Measurements from ENCODE around the gene CACNB4.

CACNB4 gene

GRCh38 chr2:152089238-152089637 lies 9.6 kb downstream of the CACNB4 start:
- DNase-seq (ENCODE audit: low read depth in 3 of 3, low spot score in 1 of 3), result no peak

- no peak for DNase-seq (ENCODE audit: low read depth in 3 of 3, low spot score in 1 of 3)
Observed at GRCh38 chr2:152088006-152088405, 10.8 kb downstream of the CACNB4 start.

GRCh38 chr2:152086231-152086630 lies 12.6 kb downstream of the CACNB4 start:
- no peak for DNase-seq (ENCODE audit: low read depth in 3 of 3, low spot score in 1 of 3)

DNA sequence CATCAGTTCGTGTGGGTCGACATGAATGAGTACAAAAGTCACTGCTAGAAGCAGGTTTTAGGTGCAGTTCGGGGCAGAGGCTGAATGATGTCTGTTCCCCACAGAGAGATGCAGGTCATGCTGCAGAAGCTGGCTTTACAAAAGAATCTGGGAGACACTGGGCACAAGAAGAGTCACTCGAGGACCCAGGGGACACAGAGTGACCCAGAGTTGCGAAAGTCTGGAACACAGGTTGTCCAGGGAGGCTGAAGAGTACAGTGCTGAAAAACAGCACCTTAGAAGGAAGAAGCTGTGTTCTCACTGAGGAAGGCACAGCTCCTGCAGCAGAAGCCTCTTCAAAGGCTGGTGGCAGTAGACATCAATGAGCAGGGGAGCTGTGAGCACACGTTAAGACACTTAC lies 14.8 kb downstream of the CACNB4 start:
- DNase-seq (ENCODE audit: low read depth in 3 of 3, low spot score in 1 of 3), result no peak

DNA sequence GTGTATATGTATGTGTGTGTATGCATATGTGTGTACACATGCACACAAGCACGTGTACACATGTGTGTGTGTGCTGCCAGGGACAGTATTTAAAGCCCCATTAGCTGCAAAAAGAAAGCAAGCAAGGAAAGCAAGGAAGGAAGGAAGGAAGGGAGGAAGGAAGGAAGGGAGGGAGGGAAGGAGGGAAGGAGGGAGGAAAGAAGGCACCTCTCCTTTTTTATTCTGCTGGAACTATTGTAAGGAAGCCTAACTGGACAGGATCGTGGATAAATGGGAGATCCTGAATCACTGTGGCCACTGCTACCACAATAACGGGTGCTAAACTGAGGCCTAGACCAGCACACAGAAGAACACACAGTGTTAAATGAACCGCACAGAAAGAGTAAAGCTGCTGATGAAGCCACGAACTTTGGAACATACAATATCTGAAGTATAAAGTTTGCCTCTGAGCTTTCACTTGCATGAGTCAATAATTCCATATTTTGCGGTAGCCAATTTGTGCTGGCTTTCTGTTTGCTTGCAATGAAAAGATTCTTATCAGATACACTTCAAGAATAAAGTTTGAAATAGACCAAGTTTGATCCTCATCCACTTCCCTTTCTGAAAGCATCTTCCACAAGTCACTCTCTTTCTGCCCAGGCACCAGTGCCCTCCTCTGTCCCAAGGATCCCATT lies 15.5 kb downstream of the CACNB4 start:
- no peak for DNase-seq (ENCODE audit: low read depth in 3 of 3, low spot score in 1 of 3)

DNA sequence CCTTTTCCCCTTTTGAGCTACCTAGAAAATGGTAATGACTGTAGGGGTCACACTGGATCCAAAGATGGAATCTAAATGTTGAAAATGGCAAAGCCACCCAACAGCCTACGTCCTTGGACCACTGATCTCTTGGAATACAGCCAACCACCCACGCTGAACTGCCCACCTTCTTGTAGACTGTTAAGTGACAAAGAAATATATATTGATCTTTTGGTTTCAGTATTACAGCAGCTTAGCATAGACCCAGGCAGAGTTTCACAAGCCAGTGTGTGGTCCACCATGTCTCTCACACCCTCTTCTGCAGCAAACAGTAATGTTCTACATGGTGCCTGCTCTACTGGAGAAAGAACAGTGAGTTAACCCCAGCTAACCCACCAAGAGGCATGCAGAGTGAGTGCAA lies 20.2 kb downstream of the CACNB4 start:
- DNase-seq (ENCODE audit: low read depth in 3 of 3, low spot score in 1 of 3), result no peak

GRCh38 chr2:152078023-152078422 lies 20.8 kb downstream of the CACNB4 start:
- no peak for DNase-seq (ENCODE audit: low read depth in 3 of 3, low spot score in 1 of 3)

- no peak for DNase-seq (ENCODE audit: low read depth in 3 of 3, low spot score in 1 of 3)
Observed at GRCh38 chr2:152075461-152076050, 23.3 kb downstream of the CACNB4 start.

- DNase-seq (ENCODE audit: low read depth in 3 of 3, low spot score in 1 of 3), result no peak
Observed at GRCh38 chr2:152072011-152072410, 26.8 kb downstream of the CACNB4 start.

DNA sequence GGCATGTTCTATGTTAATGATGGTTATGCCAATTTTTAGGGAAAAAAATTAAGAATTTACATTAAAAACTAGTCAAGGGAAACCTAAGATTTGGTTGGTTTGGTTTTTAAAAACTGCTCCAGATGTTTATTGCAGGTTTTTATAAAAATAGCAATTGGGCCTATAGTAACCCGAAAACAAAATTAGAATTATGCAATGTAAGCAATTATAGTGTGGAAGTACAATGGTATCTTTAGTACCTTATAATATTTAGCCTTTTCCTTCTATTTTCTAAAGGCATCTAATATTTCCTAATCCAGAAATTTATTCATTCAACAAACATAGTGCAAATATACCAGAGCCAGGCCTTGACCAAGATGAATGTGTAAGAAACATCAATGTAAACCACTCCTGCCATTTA lies 27.3 kb downstream of the CACNB4 start:
- no peak for DNase-seq (ENCODE audit: low read depth in 3 of 3, low spot score in 1 of 3)

DNA sequence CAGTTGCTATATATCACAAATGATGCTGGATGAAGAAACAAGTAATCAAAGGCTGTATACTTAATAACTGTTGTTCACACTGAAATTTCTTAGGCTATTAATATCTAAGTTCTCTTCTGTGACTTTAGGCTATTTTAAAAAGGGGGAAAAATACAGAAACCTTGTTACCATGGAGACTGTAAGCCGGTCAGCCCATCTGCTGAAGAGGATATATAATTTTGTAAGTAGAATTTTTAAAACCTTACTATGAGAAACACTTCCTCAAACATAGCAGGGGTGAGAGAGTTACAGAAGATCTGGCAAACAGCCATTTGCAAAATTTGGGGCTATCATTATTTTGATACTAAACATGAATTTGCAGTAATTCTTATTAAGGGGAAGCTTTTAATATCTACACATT lies 27.8 kb downstream of the CACNB4 start:
- DNase-seq (ENCODE audit: low read depth in 3 of 3, low spot score in 1 of 3), result no peak

- DNase-seq (ENCODE audit: low read depth in 3 of 3, low spot score in 1 of 3), result no peak
Observed at GRCh38 chr2:152068226-152068625, 30.6 kb downstream of the CACNB4 start.

GRCh38 chr2:152067823-152068222 lies 31.0 kb downstream of the CACNB4 start:
- DNase-seq (ENCODE audit: low read depth in 3 of 3, low spot score in 1 of 3), result no peak

DNA sequence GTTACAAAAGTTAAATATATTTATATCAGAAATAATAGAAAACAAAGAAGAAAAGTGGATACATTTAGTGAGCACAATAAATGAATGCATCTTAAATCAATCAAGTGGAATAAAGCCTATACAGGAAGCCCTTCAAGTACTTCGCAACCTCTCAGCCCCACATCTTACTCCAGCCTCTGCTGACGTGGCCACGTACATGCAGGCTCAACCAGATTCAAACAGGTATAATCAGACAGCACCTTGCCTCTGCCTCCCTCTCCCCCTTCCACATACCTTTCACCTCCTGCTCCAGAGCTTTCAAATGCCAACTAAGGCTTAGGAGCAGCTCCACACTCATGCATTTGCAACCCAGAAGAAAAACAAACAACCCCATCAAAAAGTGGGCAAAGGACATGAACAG lies 32.9 kb downstream of the CACNB4 start:
- DNase-seq (ENCODE audit: low read depth in 3 of 3, low spot score in 1 of 3), result no peak

DNA sequence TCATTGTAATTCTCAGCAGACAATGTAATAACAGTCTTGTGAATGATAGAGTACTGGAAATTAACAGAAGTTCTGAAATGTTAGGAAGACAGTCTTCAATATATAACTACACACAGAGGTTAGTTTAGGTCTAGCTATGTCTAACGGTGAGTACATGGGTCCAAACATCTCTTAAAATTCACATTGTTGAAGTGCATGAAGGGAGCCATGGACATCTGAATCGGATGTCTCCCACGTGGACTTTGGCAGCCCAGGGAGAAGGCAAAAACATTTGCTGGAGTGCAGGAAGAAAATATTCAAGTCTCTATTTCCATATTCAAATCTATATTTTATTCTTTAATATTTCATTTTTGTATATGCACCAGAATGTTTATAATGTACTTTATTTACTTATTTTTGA lies 34.8 kb downstream of the CACNB4 start:
- no peak for DNase-seq (ENCODE audit: low read depth in 3 of 3, low spot score in 1 of 3)

- no peak for DNase-seq (ENCODE audit: low read depth in 3 of 3, low spot score in 1 of 3)
Observed at GRCh38 chr2:152063325-152063924, 35.4 kb downstream of the CACNB4 start.

DNA sequence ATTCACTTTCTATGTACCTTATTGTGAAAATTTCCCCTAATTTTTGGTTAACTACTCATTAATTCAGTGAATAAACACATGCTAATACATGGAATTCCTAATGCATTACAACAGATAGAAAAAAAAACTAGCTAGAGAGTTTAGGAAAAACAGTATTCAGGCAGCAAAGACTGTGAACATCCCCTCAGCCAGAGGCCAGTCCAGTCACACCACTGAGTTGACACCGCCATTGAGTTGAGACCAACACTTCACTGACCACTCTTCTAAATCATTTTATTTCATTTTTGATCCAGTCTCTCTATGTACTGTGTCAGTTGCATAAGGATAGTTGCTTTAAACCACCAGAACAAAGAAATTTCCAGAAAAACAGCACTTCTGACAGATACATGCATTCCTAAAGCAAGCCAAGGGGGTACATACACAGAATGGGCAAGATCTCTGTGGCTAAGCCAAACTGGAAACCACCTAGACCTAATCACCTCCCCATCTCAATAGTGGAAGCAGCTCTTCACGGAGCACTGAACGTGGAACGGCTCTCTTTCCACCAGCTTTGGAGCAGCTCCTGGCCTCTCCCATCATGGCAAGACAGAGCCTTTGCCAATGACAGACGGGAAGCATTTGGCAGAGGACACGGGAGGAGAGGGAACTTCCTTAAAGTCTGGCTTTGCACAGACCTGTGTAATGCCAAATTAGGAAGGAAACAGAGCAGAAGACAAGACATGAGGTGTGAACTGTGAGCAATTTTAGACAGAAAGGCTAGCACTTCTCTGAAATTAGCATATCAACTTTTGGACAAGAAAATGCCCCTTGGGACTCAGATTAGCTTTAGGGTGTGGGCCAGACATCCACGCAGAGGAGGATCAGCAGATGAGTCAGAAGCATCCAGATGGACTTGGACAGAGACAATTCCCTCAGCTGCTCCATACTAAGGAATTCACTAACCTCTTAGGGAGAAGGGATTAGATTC lies 36.4 kb downstream of the CACNB4 start:
- DNase-seq (ENCODE audit: low read depth in 3 of 3, low spot score in 1 of 3), result no peak

DNA sequence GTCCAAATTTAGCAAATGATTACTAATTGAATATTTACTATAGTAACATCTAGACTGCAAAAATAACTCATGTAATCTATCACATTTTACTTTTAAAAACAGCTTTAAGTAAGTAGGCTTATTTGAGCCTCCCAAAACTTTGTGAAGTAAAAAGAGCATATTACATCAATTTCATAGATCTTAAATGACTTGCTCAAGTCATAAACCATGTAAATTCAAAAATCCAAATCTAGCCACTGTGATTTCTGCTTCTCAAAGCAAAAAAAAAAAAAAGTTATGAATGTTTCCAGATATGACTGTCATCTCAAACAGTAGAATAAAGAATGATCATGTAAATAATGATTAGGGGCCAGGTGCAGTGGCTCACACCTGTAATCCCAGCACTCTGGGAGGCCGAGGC lies 37.5 kb downstream of the CACNB4 start:
- no peak for DNase-seq (ENCODE audit: low read depth in 3 of 3, low spot score in 1 of 3)

DNA sequence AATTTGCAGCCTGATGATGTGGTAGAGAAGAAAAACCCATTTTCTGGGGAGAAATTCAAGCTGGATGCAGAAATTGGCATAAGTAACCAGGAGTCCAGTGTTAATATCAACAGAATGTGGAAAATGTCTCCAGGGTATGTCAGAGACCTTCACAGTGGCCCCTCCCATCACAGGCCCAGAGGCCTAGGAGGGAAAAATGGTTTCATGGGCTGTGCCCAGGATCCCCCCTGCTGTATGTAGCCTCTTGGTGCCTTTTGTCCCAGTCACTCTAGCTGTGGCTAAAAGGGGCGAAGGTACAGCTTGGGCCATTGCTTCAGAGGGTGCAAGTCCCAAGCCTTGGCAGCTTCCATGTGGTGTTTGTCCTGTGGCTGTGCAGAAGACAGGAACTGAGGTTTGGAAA lies 40.2 kb downstream of the CACNB4 start:
- no peak for DNase-seq (ENCODE audit: low read depth in 3 of 3, low spot score in 1 of 3)

DNA sequence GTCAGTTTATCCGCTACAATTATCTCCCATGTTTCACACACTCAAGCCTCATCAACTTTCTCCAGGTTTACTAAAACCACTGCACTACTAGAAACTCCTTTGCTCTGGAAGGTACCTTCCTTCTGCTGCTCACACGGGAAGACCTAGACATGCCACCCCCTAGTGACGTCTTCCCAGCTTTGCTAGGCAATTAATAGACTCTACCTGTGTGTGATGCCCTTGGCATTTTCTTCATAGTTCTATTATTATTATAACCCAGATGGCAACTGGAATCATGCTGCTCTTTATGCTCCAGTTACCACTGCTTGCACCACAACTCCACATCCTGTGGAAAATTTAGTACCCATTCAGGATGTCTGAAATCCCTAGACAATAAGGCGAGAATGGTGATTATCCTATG lies 42.4 kb downstream of the CACNB4 start:
- no peak for DNase-seq (ENCODE audit: low read depth in 3 of 3, low spot score in 1 of 3)

- DNase-seq (ENCODE audit: low read depth in 3 of 3, low spot score in 1 of 3), result no peak
Observed at GRCh38 chr2:152055366-152056108, 43.3 kb downstream of the CACNB4 start.
